HFF-Myc (cell line): Measurements from ENCODE around the gene RMC1.

ENCODE experiments used
- DNase-seq: peaks from one replicate; pipeline ENCODE4 v3.0.0-alpha.2; 2011; ENCODE audit warnings: low read depth; ENCODE audit errors: extremely low read depth
- H3K4me3 ChIP-seq: replicated peaks from 2 replicates; pipeline ENCODE4 v1.5.1; 2011; ENCODE audit warnings: low read depth, mild to moderate bottlenecking, control low read depth, low read length
- TF ChIP-seq, protein P1 (sequence below): IDR thresholded peaks from 2 replicates; pipeline ENCODE4 v1.5.1; 2012; ENCODE audit warnings: mild to moderate bottlenecking, low read depth, low read length, control low read depth; ENCODE audit errors: missing control alignments

RMC1 gene

DNA sequence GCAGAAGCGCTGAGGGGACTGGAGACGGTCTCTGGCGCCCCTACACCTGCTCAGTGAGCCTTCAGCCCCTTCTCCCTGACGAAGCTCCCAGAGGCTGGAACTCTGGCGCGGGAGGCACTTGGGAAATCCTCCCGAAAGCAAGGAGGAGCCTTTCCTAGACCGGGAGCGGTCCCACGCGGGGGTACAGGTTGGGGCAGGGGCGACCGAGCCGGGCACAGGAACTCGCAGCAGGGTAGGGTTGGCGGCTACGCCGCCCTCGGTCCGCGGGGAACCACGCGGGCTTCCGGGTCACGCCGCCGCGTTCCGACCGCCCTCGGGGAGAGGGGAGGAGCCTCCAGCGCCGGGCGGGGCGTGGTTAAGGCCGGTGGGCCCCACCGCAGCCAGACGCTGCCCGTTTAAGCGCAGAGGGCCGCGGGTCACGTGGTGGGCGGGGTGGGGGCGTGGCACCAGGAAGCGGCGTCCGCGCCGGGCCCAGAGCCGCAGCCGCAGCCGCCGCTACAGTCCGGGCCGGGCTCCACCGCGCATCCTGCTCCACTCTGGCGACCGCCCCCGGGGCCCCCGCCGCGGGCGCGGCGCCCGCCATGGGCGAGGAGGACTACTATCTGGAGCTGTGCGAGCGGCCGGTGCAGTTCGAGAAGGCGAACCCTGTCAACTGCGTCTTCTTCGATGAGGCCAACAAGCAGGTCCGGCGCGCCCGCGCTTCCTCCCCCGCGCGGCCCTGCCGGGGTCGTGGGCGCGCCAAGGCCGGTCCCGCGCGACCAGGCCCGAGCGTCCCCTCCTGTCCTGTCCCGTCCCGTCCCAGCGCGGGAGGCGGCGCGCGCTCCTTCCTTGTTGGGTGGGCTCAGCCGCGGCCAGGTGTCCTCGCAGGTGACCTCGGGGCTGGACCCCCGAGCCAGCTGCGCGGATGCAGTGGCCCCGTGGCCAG is at the start of gene RMC1:
RMC1 (plus strand) TSS at position 474 of the 925 bp plus-strand sequence; CDS start at position 582, 108 bp downstream.
- peak within 1 kb of the TSS; percentile 78 for H3K4me3 ChIP-seq
- DNase-seq, result peak; percentile 52

GRCh38 chr18:23453680-23454058 is 49.6 kb upstream of the RMC1 start:
- DNase-seq, result no peak
- TF ChIP-seq, protein P1, sequence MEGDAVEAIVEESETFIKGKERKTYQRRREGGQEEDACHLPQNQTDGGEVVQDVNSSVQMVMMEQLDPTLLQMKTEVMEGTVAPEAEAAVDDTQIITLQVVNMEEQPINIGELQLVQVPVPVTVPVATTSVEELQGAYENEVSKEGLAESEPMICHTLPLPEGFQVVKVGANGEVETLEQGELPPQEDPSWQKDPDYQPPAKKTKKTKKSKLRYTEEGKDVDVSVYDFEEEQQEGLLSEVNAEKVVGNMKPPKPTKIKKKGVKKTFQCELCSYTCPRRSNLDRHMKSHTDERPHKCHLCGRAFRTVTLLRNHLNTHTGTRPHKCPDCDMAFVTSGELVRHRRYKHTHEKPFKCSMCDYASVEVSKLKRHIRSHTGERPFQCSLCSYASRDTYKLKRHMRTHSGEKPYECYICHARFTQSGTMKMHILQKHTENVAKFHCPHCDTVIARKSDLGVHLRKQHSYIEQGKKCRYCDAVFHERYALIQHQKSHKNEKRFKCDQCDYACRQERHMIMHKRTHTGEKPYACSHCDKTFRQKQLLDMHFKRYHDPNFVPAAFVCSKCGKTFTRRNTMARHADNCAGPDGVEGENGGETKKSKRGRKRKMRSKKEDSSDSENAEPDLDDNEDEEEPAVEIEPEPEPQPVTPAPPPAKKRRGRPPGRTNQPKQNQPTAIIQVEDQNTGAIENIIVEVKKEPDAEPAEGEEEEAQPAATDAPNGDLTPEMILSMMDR, result no peak
- H3K4me3 ChIP-seq, result peak overlapping the region; percentile 93

More for the DNA sequence above, at the start of gene RMC1:
- TF ChIP-seq, protein P1, result no peak

DNA sequence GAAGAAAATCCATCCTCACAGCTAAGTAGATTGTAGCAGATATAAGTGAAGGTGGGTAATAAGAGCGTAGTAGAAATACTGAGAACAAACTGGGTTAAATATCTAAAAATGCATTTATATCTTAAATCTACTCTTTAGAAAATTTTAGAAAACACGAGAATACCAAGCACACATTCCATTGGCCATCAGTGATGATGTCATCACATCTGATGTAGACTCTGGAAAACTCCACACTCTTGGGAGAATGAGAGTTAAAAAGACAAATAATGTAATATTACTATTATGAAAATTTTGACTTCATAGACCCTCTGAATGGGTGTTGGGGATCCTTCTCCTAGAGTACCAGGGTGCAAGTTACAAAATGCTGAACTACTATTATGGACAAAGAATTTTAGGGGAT is 46.5 kb upstream of the RMC1 start:
- no peak overlapping the region for H3K4me3 ChIP-seq
- no peak for DNase-seq
- TF ChIP-seq, protein P1, result no peak

GRCh38 chr18:23458830-23459529 is 44.3 kb upstream of the RMC1 start:
- no peak for DNase-seq
- no peak overlapping the region for H3K4me3 ChIP-seq
- TF ChIP-seq, protein P1, result no peak

DNA sequence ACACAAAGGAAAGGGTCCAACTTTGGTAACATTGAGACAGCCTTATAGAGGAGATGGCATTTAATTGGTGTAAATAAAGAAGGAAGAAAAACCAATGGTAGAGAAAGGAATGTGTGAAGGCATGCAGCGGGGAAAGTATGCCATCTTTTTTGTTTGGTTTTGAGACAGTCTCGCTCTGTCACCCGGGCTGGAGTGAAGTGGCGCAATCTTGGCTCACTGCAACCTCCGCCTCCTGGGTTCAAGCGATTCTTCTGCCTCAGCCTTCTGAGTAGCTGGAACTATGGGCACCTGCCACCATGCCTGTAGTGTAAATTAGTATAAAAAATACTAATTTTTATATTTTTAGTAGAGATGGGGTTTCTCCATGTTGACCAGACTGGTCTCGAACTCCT is 43.8 kb upstream of the RMC1 start:
- no peak for DNase-seq
- no peak overlapping the region for H3K4me3 ChIP-seq
- TF ChIP-seq, protein P1, result no peak

GRCh38 chr18:23460285-23461273 is 42.7 kb upstream of the RMC1 start:
- no peak for DNase-seq
- TF ChIP-seq, protein P1, result no peak
- H3K4me3 ChIP-seq, result no peak overlapping the region
